Astrocyte (in vitro differentiated cells and primary cell): ENCODE measurements around the gene CPA4.

Experiments
- CTCF ChIP-seq: IDR thresholded peaks from 2 replicates; pipeline ENCODE4 v1.5.1; 2011; ENCODE audit warnings: low read depth, mild to moderate bottlenecking, inconsistent platforms, low read length, moderate library complexity; ENCODE audit not compliant: insufficient read depth
- EZH2 ChIP-seq: IDR thresholded peaks from 2 replicates; pipeline ENCODE4 v1.6.1; 2012; ENCODE audit warnings: mild to moderate bottlenecking, low read length, inconsistent platforms; ENCODE audit not compliant: insufficient read depth

- TF ChIP-seq CTCF (no peak), EZH2 (no peak)
Observed at GRCh38 chr7:130334274-130334673, 41.3 kb downstream of the CPA4 start.
